CD4-positive, alpha-beta T cell treated with Interleukin-12 subunit alpha and Interleukin-12 subunit beta, for 1 hour (primary cell): ENCODE measurements around the gene RGPD8.
"Not testable (repeated sequence)": the region's sequence is repeated elsewhere in the genome, so short reads cannot be mapped to it uniquely, and the experiment has no call there.

Experiments
- DNase-seq: peaks from one replicate; pipeline ENCODE4 v3.0.0-alpha.2; 2020

RGPD8 gene

DNA sequence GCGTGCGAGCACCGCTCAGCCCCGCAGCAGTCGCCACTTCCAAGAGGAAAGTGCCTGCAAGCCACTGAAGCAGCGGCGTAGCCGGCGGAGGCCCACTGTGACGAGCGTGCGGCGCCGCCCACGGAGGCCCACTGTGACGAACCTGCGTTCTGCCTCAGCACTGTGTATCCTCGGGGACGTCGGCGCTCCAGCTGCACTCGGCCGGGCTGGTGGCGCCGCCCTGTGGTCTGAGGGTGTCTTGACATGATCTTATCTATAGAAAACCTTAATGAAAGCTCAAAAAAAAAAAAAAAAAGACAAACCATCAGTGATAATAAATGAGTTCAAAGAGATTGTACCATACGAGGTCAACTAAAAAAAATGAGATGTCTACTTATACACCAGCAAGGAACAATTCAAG, at the start of gene RGPD8:
Gene RGPD8, minus strand, starts transcription at position 166 of the 400 bp plus-strand sequence. CDS start 192 bp downstream, outside the sequence.
- peak; percentile 92 for DNase-seq

GRCh38 chr2:112483042-112483473, 49.6 kb upstream of the RGPD8 start:
- DNase-seq, result peak; percentile 10

GRCh38 chr2:112482309-112483041, 49.0 kb upstream of the RGPD8 start:
- peak; percentile 25 for DNase-seq

GRCh38 chr2:112481528-112482233, 48.2 kb upstream of the RGPD8 start, which contains the start of gene TTL:
TTL (plus strand) TSS chr2:112482156; CDS start chr2:112482345, 189 bp downstream.
- peak; percentile 82 for DNase-seq

DNA sequence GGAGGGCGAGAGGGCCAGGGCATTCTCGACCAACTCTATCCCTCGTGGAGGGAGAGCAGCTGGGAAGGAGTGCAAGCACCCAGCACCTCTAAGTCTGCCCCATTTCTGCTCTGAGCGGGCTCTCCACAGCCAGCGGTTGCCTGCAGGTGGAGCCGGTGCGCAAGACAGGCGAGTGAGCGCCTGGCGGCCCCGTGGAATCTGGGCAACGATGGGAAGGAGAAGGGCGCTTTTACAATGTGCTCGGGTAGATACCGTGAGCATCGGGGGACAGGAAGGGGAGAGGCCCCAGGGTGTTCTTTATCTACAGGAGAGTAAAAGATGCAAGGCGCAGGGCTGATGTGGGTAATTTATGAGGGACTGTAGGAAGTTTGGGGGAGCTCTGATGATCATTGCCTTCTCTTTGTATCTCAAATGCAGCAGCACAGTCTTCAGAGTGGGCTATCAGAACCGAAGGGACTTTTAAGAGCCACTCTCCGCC, 47.6 kb upstream of the RGPD8 start:
- peak; percentile 81 for DNase-seq

DNA sequence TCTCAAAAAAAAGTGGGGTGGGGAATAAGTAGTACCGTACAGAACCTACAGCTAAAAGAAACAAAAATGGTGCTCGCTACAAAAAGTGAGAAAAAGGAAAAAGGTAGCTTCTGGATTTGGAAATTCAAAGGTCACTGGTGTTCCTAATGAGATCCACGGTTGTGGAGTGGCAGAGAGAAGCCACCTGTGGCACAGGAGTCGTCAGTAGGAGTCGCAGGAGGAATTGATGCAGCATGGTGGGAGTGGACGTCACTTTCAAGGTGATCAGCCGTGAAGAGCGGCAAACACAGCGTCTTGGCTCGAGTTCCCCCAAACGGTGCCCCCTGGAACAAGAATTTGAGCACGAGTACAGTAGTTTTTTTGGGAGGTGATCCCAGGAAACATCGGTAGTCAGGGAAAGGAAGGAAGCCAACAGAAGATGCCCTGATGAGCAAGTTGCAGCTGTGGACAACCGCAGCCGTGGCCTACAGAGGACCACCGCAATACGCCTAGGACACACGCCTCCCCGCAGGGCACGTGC, 47.1 kb upstream of the RGPD8 start:
- peak; percentile 40 for DNase-seq

DNA sequence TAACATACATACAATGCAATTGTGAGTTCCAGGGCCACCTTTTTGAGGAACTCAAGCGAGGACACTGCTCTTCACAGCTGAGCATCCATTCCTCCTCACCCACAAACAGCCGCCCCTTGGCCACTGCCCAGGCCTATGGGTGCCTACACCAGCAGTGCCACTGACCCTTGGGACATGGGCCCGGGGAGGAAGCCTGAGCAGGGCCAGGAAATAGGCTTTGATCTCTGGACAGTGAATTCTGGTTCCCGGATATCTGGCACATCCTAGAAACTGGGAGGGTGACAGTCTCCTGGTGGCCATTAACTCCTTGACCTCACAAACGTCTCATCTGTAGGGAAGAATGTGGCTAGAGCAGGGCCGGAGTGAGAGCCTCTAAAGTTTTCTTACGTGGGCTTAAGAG, 43.0 kb upstream of the RGPD8 start:
- no peak for DNase-seq

DNA sequence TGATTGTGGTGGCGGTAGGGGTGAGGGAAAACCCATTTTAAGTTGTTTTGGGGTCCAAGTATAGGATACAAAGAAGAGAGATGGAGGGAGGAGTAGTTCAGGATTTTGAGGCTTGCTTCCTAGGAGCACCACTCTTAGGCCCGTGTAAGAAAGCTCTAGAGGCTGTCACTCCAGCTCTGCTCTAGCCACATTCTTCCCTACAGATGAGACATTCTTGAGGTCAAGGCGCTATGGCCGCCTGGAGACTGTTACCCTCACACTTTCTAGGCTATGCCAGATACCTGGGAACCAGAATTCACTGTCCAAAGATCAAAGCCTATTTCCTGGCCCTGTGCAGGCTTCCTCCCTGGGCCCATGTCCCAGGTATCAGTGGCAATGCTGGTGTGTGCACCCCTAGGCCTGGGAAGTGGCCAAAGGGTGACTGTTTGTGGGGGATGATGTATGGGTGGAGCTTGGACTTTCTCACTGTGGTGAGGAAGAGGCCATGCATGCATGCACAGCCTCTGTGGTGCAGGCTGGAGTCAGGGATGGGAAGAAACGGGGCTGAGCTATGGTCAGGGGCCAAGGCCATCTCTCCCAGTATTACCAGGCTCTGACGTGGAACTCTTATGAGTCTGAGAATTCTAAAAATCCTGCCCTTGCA, 41.5 kb upstream of the RGPD8 start:
- no peak for DNase-seq

GRCh38 chr2:112472547-112473263, 39.3 kb upstream of the RGPD8 start:
- no peak for DNase-seq

DNA sequence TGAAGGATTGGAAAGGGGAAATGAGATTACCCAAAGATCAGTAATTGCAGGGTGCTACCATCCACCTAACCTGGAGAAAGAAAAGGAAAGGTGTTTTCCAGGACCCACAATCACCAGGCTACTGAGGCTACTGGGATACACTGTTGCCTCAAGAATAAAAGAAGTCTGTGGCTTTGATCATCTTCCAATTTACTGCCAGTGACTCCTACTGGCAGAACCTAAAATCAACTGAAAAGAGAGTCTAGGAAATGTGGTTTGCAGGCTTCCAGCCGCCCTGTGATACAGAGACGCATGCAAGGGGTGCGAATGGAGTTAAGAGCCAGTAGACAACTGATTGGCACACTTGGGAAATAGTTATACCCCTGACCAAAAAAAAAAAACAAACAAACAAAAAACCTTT, 31.9 kb upstream of the RGPD8 start:
- no peak for DNase-seq

- no peak for DNase-seq
These were observed 29.8 kb upstream of the RGPD8 start for GRCh38 chr2:112463256-112463655.

- no peak for DNase-seq
These were observed 28.7 kb upstream of the RGPD8 start for GRCh38 chr2:112462178-112462577.

GRCh38 chr2:112459372-112459771, 25.9 kb upstream of the RGPD8 start:
- DNase-seq, result no peak

- DNase-seq, result no peak
These were observed 21.1 kb upstream of the RGPD8 start for GRCh38 chr2:112454586-112454985.

DNA sequence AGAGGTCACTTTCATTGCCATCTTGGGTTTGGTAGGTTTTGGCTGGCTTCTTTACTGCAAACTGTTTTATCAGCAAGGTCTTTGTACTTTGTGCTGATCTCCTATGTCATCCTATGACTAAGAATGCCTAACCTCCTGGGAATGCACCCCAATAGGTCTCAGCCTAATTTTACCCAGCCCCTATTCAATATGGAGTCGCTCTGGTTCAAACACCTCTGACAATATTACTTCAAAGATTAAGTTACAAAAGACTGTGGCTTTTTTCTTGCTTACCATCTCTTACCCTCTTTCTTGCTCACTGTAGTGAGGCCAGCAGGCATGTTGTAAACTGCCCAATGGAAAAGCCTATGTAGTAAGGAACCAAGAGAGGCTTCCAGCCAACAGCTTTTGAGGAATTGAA, 17.9 kb upstream of the RGPD8 start:
- DNase-seq, result no peak

DNA sequence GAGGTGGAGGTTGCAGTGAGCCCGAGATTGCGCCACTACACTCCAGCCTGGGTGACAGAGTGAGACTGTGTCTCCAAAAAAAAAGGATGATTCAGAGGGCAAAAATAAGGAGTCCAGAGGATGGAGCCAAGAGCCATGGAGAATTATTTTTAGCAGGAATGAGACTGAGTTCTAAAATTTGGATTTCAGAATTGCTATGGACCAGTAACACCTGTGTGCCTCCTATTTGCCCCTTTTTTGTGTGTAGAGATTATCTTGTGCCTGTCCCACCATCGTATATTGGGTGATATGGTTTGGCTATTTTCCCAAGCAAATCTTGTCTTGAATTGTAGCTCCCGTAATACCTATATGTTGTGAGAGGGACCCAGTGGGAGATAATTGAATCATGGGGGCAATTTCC, 16.4 kb upstream of the RGPD8 start:
- no peak for DNase-seq

DNA sequence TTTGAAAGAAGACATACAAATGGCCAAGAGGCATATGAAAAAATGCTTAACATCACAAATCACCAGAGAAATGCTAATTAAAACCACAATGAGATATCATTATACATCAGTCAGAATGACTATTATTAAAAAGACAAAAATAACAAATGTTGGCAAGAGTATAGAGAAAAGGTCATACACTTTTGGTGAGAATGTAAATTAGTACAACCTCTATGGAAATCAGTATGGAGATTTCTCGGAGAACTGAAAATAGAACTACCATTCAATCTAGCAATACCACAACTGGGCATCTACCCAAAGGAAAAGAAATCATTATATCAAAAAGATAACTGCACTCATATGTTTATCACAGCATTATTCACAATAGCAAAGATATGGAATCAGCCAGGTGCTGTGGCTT, 10.8 kb upstream of the RGPD8 start:
- not testable (repeated sequence) for DNase-seq

GRCh38 chr2:112438603-112439261, 5.3 kb upstream of the RGPD8 start:
- not testable (repeated sequence) for DNase-seq

DNA sequence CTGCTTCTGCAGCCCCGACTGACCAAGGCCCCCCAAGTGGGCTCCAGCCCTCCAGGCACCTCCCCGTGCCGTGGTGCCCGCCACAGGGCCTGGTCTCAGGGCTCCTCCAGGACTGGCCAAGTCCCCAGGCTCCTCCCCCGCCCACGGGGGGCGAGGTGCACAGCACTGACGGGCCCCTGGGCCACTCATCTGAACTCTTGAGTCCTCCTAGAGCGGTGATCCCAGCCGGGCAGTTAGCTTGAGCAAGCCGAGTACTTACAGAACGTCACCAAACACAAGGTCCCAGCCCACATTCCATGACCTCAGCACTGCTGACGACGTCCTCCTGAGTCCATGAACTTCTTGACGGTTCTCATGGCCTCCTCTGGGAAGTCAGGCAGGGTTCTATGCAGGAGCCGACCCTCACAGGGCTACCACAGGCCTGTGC, 4.0 kb upstream of the RGPD8 start:
- not testable (repeated sequence) for DNase-seq

- DNase-seq, result not testable (repeated sequence)
These were observed 3.5 kb upstream of the RGPD8 start for GRCh38 chr2:112436993-112437392.

DNA sequence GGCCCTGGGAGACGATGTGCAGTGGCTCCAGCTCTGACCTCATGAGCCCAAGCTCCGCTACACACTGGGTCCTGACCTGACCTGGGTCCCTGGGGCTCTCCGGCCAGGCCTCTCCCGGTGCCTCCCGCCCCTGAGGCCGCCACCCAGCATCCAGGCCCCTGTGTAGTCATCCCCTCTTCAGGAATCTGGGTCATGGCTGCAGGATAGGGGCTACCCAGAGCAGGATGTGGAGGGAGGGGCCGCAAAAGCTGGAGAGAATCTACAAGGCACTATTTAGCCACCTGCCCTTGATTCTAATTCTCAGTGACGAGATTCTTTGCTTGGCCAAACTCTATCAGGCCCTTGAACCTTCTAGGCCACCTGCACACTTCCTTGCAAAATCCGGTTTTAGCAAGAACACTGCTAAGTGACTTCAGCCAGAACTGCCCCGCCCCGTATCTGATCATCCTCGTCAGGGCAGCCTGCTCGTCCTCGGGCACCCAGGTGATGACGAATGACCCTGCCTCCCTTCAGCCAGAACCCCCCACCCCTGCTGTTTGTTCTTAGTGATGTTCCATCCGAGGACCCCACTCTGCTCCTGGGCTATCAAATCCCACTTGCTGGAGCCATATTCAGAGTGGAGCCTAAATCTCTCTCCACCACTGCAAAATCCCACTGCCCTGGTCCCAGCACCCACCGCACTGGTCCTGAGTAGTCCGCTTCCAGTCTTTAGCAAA, 2.4 kb upstream of the RGPD8 start:
- not testable (repeated sequence) for DNase-seq
